ENCODE results near the gene TBC1D17. TPM values are rescaled to one million over a fixed set of nuclear protein-coding genes. Genes with fewer than 3 reads are reported as not detected.

The TBC1D17 gene
- total and polyA plus RNA-seq, 2 experiments from 2014 or later: 6.6 to 32.4 TPM

DNA sequence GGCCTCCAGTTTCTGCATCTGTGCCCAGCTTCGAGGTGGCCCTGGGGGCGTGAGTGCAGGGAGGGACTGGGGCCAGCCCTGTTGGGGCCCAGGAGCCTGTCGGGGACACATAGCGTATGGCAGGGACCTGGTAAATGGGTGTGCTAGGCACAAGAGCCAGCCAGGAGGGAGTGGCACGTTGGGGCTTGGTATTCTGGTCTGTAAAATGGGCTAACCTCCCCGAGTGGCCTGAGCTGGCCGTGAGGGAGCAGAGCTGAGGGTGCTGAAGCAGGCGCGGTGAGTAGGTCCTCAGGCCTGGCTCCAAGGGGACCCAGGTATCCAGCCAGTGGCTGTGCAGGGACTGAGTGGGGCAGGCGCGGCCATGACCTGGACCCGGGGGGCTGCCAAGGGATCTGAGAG lies 22.2 kb upstream of the TBC1D17 start:
- Histone ChIP-seq H3K27me3 (replicated peaks; ENCODE audit: insufficient read depth) (no peaks in the 10 kb centered on the region), H2AFZ (no peak overlapping the region), H3K9me3 (ENCODE audit: low read depth) (no peaks in the 10 kb centered on the region), H3K9ac (no peak overlapping the region), H3K79me2 (ENCODE audit: insufficient read depth) (peaks cover 38% of the 10 kb centered on the region), H3K4me2 (ENCODE audit: unreplicated experiment) (no peak overlapping the region), H3K4me3 (no peak overlapping the region), H3K4me1 (ENCODE audit: insufficient read depth) (peaks cover 10% of the 10 kb centered on the region), H4K20me1 (ENCODE audit: insufficient read depth) (no peaks in the 10 kb centered on the region; the same call in 1 of the 2 replicates), H3F3A (ENCODE audit: insufficient read depth) (peaks cover 23% of the 10 kb centered on the region; the same call in 1 of the 2 replicates), H3K27ac (no peak overlapping the region), H3K36me3 (ENCODE audit: low read depth) (no peaks in the 10 kb centered on the region), H3K9me2 (ENCODE audit: insufficient read depth) (no peaks in the 10 kb centered on the region)
- in situ Hi-C loops (cut with MboI): no loop called here
- DNase-seq: no peak
- TF ChIP-seq EZH2phosphoT487 (IDR thresholded peaks at IDR 0.05; ENCODE audit: insufficient read depth, low read depth) (no peak), EZH2 (IDR thresholded peaks at IDR 0.05; ENCODE audit: insufficient read depth, poor library complexity, severe bottlenecking) (no peak)
- 93 to 95% methylated on average over 12 of the region's 12 CpGs for WGBS, 2 experiments (ENCODE audit: low coverage in 1 of 2, low lambda C conversion rate in 2 of 2, missing lambda C conversion rate in 2 of 2)

DNA sequence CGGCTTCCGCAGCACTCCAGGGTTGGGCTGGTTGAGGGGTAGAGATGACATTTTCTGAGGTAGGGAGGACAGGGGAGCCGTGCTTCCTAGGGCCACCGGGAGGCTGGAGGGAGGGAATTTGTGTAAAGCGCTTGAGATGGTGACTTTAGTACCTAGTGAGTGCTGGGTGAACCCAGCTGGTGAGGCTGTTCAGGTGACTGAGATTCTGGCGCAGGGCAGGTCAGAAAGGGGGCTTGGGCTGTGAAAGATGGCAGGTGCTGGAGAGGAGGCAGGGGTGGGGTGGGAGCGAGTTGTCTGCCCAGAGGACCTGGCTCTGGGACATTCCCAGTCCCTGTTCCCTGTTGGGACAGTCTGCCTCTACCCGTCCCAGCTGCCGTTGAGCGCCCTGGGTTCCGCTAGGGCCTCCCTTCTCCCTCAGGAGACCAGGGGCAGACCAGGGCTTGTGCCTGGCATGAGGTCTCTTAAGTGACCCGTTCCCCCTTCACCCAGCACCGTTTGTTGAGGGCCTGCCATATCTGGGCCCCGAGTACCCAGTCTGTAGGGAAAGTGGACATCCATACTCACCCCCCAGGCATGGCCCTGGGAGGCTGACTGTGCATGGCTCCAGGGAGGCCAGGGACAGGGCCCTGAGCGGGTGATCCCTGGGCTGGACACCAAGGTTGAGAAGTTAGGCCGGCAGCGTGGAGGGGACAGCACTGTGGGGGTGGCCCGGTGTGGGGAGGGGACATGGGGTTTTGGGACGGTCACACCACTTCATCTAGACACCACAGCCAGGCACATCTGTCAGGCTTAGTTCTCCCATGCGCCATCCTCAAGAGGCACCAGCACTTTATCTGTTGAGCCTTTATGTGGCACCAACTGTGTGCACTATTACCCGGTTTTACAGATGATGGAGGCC lies 21.6 kb upstream of the TBC1D17 start:
- Histone ChIP-seq H3K9me3 (ENCODE audit: low read depth) (no peaks in the 10 kb centered on the region), H3K4me1 (ENCODE audit: insufficient read depth) (peaks cover 10% of the 10 kb centered on the region), H3K9me2 (ENCODE audit: insufficient read depth) (no peaks in the 10 kb centered on the region), H3K36me3 (ENCODE audit: low read depth) (no peaks in the 10 kb centered on the region), H4K20me1 (ENCODE audit: insufficient read depth) (no peaks in the 10 kb centered on the region; the same call in 1 of the 2 replicates), H2AFZ (no peak overlapping the region), H3K79me2 (ENCODE audit: insufficient read depth) (peaks cover 38% of the 10 kb centered on the region), H3F3A (ENCODE audit: insufficient read depth) (peaks cover 23% of the 10 kb centered on the region; the same call in 1 of the 2 replicates), H3K27ac (no peak overlapping the region), H3K27me3 (replicated peaks; ENCODE audit: insufficient read depth) (no peaks in the 10 kb centered on the region), H3K4me3 (no peak overlapping the region), H3K9ac (no peak overlapping the region), H3K4me2 (ENCODE audit: unreplicated experiment) (no peak overlapping the region)
- 85% methylated on average over 17 to 21 of the region's 21 CpGs for WGBS, 2 experiments (ENCODE audit: low coverage in 1 of 2, low lambda C conversion rate in 2 of 2, missing lambda C conversion rate in 2 of 2)
- DNase-seq: no peak
- TF ChIP-seq EZH2 (IDR thresholded peaks at IDR 0.05; ENCODE audit: insufficient read depth, poor library complexity, severe bottlenecking) (no peak), EZH2phosphoT487 (IDR thresholded peaks at IDR 0.05; ENCODE audit: insufficient read depth, low read depth) (no peak)
- in situ Hi-C loops (cut with MboI): no loop called here

DNA sequence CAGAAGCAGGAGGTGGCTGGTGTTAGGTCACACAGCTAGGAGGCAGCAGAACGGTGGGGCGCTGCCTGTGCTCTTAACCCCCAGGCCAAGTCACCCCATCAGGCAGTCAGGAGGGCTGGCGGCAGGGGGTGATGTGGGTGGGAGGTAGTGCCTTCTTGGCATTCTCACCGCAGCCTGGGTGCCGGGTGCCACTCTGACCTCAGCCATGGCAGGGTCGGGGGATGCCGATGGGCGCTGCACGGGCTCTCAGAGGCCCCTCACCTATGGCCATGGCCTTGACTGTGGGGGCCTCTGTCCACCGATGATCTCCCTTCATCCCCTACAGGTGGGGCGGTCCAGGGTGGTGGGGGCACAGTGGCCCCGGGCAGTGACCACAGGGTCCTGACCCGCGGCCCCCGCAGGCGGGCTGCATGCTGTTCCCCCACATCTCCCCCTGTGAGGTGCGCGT lies 20.9 kb upstream of the TBC1D17 start:
- H3F3A ChIP-seq (ENCODE audit: insufficient read depth): peaks cover 23% of the 10 kb centered on the region; the same call in 1 of the 2 replicates
- no peak overlapping the region for H2AFZ ChIP-seq
- H3K9me3 ChIP-seq (ENCODE audit: low read depth): no peaks in the 10 kb centered on the region
- peaks cover 10% of the 10 kb centered on the region for H3K4me1 ChIP-seq (ENCODE audit: insufficient read depth)
- no peaks in the 10 kb centered on the region for H3K9me2 ChIP-seq (ENCODE audit: insufficient read depth)
- 87 to 95% methylated on average over 11 to 18 of the region's 18 CpGs for WGBS, 2 experiments (ENCODE audit: low coverage in 1 of 2, low lambda C conversion rate in 2 of 2, missing lambda C conversion rate in 2 of 2)
- H3K27ac ChIP-seq: no peak overlapping the region
- H3K79me2 ChIP-seq (ENCODE audit: insufficient read depth): peaks cover 38% of the 10 kb centered on the region
- no peak overlapping the region for H3K4me3 ChIP-seq
- no peaks in the 10 kb centered on the region for H3K27me3 ChIP-seq (replicated peaks; ENCODE audit: insufficient read depth)
- in situ Hi-C loops (cut with MboI): no loop called here
- no peak overlapping the region for H3K9ac ChIP-seq
- H3K36me3 ChIP-seq (ENCODE audit: low read depth): no peaks in the 10 kb centered on the region
- no peak overlapping the region for H3K4me2 ChIP-seq (ENCODE audit: unreplicated experiment)
- no peaks in the 10 kb centered on the region; the same call in 1 of the 2 replicates for H4K20me1 ChIP-seq (ENCODE audit: insufficient read depth)
- DNase-seq: no peak
- TF ChIP-seq EZH2 (IDR thresholded peaks at IDR 0.05; ENCODE audit: insufficient read depth, poor library complexity, severe bottlenecking) (no peak), EZH2phosphoT487 (IDR thresholded peaks at IDR 0.05; ENCODE audit: insufficient read depth, low read depth) (no peak)

DNA sequence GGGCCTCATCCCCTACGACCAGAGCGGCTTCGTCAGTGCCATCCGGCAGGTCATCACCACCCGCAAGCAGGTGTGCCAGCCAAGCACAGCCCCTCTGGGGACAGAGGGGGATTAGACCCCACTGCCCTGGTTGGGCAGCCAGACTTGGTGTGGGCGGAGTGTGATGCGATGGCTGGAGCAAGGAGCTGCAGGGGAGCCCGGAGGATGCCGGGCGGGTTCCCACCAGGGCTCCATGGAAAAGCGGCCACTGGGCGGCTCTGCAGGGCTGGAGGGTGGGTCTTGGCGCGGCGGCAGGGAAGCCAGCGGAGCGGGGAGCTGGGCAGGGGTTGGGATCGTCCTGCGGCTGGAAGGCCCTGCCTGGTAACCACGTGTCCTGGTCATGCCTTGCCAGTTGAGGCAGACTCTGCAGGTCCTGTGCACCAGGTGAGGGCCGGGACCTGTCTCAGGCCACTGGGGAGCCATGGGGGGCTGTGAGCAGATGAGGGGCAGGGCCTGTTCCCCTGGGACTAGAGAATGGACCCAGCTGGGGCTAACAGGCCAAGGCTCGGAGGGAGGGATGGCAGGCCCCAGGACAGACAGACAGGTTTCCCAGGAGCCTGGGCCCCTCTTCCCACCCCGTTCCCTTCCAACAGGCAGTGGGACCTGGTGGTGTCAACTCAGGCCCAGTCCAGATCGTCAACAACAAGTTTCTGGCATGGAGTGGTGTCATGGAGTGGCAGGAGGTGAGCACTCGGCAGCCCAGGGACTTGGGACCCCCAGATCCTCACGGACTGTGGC lies 20.3 kb upstream of the TBC1D17 start:
- no peak overlapping the region for H3K4me3 ChIP-seq
- no peak overlapping the region for H2AFZ ChIP-seq
- no peaks in the 10 kb centered on the region for H3K9me2 ChIP-seq (ENCODE audit: insufficient read depth)
- 91% methylated on average over 26 of the region's 26 CpGs for WGBS, 2 experiments (ENCODE audit: low coverage in 1 of 2, low lambda C conversion rate in 2 of 2, missing lambda C conversion rate in 2 of 2)
- H3K9ac ChIP-seq: no peak overlapping the region
- no peak overlapping the region for H3K27ac ChIP-seq
- no peaks in the 10 kb centered on the region for H3K9me3 ChIP-seq (ENCODE audit: low read depth)
- H3K4me2 ChIP-seq (ENCODE audit: unreplicated experiment): no peak overlapping the region
- no peak for DNase-seq
- peaks cover 22% of the 10 kb centered on the region; the same call in 1 of the 2 replicates for H3F3A ChIP-seq (ENCODE audit: insufficient read depth)
- TF ChIP-seq EZH2phosphoT487 (IDR thresholded peaks at IDR 0.05; ENCODE audit: insufficient read depth, low read depth) (no peak), EZH2 (IDR thresholded peaks at IDR 0.05; ENCODE audit: insufficient read depth, poor library complexity, severe bottlenecking) (no peak)
- no peaks in the 10 kb centered on the region for H3K36me3 ChIP-seq (ENCODE audit: low read depth)
- no peaks in the 10 kb centered on the region for H3K27me3 ChIP-seq (replicated peaks; ENCODE audit: insufficient read depth)
- peaks cover 31% of the 10 kb centered on the region for H3K79me2 ChIP-seq (ENCODE audit: insufficient read depth)
- in situ Hi-C loops (cut with MboI): no loop called here
- H3K4me1 ChIP-seq (ENCODE audit: insufficient read depth): peaks cover 8% of the 10 kb centered on the region
- H4K20me1 ChIP-seq (ENCODE audit: insufficient read depth): no peaks in the 10 kb centered on the region; the same call in 1 of the 2 replicates

Data from GM23248 (cell line).